ENCODE results near the gene PLCH1. TPM values are rescaled to one million over a fixed set of nuclear protein-coding genes. Genes with fewer than 3 reads are reported as not detected.

PLCH1 gene
- total and polyA plus RNA-seq, 9 donors = 0.04 to 6.3 (median 0.79) TPM

DNA sequence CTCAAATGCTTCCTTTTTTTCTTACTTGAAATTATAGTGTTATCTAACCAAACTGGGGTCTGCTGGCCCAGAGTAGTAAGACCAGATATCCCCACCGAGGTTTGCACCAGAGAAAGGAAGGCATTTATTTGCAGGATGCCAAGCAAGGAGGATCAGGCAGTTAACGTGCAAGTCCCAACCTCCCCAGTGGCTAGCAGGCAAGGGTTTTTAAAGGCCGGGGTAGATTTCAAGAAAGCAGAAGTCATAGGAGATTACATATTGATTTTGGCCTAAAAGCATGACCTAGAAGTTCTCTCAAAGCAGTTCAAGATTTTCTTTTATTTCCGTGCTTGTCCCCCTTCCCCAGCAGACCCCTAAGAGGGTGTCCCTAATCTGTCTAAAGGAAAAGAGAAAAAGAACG, 418.6 kb downstream of the PLCH1 start:
- Histone ChIP-seq H3K27me3 (no peaks in the 10 kb centered on the region), H3K9me3 (no peaks in the 10 kb centered on the region), H3K4me3 (no peak overlapping the region), H3K27ac (no peak overlapping the region), H3K4me1 (ENCODE audit: insufficient read depth) (no peaks in the 10 kb centered on the region), H3K36me3 (no peaks in the 10 kb centered on the region)
- intact Hi-C loops (cut with DNase I) = loop anchor here in 1 of 4 donors (10.0 kb wide), 1 partner anchor 991 kb away; no protein-coding TSS in a partner anchor
- TF ChIP-seq EP300 (IDR thresholded peaks at IDR 0.05) (no peak), POLR2A (IDR thresholded peaks at IDR 0.05) (no peak)
- TF ChIP-seq, protein P1, sequence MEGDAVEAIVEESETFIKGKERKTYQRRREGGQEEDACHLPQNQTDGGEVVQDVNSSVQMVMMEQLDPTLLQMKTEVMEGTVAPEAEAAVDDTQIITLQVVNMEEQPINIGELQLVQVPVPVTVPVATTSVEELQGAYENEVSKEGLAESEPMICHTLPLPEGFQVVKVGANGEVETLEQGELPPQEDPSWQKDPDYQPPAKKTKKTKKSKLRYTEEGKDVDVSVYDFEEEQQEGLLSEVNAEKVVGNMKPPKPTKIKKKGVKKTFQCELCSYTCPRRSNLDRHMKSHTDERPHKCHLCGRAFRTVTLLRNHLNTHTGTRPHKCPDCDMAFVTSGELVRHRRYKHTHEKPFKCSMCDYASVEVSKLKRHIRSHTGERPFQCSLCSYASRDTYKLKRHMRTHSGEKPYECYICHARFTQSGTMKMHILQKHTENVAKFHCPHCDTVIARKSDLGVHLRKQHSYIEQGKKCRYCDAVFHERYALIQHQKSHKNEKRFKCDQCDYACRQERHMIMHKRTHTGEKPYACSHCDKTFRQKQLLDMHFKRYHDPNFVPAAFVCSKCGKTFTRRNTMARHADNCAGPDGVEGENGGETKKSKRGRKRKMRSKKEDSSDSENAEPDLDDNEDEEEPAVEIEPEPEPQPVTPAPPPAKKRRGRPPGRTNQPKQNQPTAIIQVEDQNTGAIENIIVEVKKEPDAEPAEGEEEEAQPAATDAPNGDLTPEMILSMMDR (IDR thresholded peaks at IDR 0.05) = no peak
- WGBS, 3 donors = 84 to 85% (median 84%) methylated on average over 5 of the region's 5 CpGs
- no peak for DNase-seq

Small RNAs within 50 kb of the gene (small RNA-seq; reads per million reads assigned to genes)
- not detected for gene AC108729.3
- not detected for gene RN7SL715P

Other genes with a start within 250 kb of the PLCH1 start
- gene C3orf33, start 61.2 kb upstream of the PLCH1 start, total RNA-seq = 1 to 10 TPM; 4.5 to 7.6 (median 6.3) TPM
- gene C3orf33, start 61.2 kb upstream of the PLCH1 start, polyA plus RNA-seq = 1 to 10 TPM; 4.5 to 6.4 TPM
- 10 to 100 TPM; 18.4 to 35.4 (median 26.6) TPM for gene SLC33A1, start 109.4 kb upstream of the PLCH1 start, total RNA-seq
- 10 to 100 TPM; 10.9 to 23.7 TPM for gene SLC33A1, start 109.4 kb upstream of the PLCH1 start, polyA plus RNA-seq
- 10 to 100 TPM; 22.2 to 62.1 (median 48.9) TPM for gene GMPS, start 125.6 kb upstream of the PLCH1 start, total RNA-seq
- 10 to 100 TPM; 16.2 to 47.2 TPM for gene GMPS, start 125.6 kb upstream of the PLCH1 start, polyA plus RNA-seq

Measured in ovary (tissue), 9 donors.